ENCODE data around the gene SIL1.

GRCh38 chr5:139138109-139138508, 60.1 kb downstream of the SIL1 start:
- TF ChIP-seq CTCF (IDR thresholded peaks at IDR 0.05): no peak
- TF ChIP-seq POLR2A (IDR thresholded peaks at IDR 0.05): no peak
- no peak for TF ChIP-seq EP300 (IDR thresholded peaks at IDR 0.05)
